Upper lobe of left lung (tissue), 4 donors: ENCODE data around the gene TDRD6.

Source experiments
- POLR2A ChIP-seq, 4 donors: fragments of 450-650 bp; IDR thresholded peaks; one replicate each; pipeline ENCODE4 v1.5.1; 2016 to 2017; ENCODE audit warnings: antibody characterized with exemption in 4 of 4, mild to moderate bottlenecking in 2 of 4
- POLR2AphosphoS5 ChIP-seq, 2 donors: sonication (generic); formaldehyde crosslinking; IDR thresholded peaks; one replicate each; pipeline ENCODE4 v1.5.1; 2017; ENCODE audit warnings: antibody characterized with exemption in 2 of 2
- TF ChIP-seq, protein P1 (sequence below), 6 experiments: fragments of 450-650 bp in 4 of 6; fragments of 200-600 bp in 2 of 6; sonication (generic) in 2 of 6; IDR thresholded peaks; one replicate each; pipeline ENCODE4 v1.5.1; 2016 to 2019; ENCODE audit warnings: antibody characterized with exemption in 6 of 6

DNA sequence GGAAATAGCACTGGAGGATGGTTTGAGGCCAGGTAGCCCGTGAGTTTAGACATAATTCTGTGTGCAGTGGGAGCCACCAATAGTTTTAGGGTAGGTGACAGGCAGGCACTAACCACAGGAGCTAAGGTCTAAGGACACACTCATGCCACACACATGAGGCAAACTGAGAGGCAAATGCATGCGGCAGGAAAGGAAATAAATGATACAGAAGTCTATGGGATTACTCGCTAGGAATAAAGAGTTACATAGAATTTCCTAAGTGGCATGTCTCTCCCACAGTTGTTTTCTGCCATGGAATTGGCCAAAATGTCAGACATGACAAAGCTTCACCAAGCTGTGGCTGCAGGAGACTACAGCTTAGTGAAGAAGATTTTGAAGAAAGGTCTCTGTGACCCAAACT, 64.0 kb downstream of the TDRD6 start:
- TF ChIP-seq, protein P1, sequence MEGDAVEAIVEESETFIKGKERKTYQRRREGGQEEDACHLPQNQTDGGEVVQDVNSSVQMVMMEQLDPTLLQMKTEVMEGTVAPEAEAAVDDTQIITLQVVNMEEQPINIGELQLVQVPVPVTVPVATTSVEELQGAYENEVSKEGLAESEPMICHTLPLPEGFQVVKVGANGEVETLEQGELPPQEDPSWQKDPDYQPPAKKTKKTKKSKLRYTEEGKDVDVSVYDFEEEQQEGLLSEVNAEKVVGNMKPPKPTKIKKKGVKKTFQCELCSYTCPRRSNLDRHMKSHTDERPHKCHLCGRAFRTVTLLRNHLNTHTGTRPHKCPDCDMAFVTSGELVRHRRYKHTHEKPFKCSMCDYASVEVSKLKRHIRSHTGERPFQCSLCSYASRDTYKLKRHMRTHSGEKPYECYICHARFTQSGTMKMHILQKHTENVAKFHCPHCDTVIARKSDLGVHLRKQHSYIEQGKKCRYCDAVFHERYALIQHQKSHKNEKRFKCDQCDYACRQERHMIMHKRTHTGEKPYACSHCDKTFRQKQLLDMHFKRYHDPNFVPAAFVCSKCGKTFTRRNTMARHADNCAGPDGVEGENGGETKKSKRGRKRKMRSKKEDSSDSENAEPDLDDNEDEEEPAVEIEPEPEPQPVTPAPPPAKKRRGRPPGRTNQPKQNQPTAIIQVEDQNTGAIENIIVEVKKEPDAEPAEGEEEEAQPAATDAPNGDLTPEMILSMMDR (IDR thresholded peaks at IDR 0.05), result no peak
- TF ChIP-seq POLR2AphosphoS5 (IDR thresholded peaks at IDR 0.05), result no peak
- TF ChIP-seq POLR2A (IDR thresholded peaks at IDR 0.05), result no peak
